Sigmoid colon (tissue), 7 donors: ENCODE data around the gene ASXL1. TPM values are rescaled to one million over a fixed set of nuclear protein-coding genes. Genes with fewer than 3 reads are reported as not detected.

ENCODE experiments used
- DNase-seq: peaks from one replicate; pipeline ENCODE4 v3.0.0-alpha.2; 2019
- H3K27ac ChIP-seq, 4 donors: fragments of 200-600 bp; sonication (generic); one replicate each; pipeline ENCODE4 v1.5.1; 2016 to 2019; ENCODE audit warnings: mild to moderate bottlenecking in 1 of 4
- H3K27me3 ChIP-seq, 3 donors: fragments of 200-600 bp; sonication (generic); one replicate each; pipeline ENCODE4 v1.5.1; 2019; ENCODE audit warnings: mild to moderate bottlenecking in 1 of 3
- H3K36me3 ChIP-seq, 4 donors: fragments of 200-600 bp; sonication (generic); one replicate each; pipeline ENCODE4 v1.5.1; 2016 to 2019
- H3K4me1 ChIP-seq, 4 donors: fragments of 200-600 bp; sonication (generic); one replicate each; pipeline ENCODE4 v1.5.1; 2017 to 2019
- H3K4me3 ChIP-seq, 4 donors: fragments of 200-600 bp; sonication (generic); one replicate each; pipeline ENCODE4 v1.5.1; 2017 to 2019; ENCODE audit warnings: mild to moderate bottlenecking in 2 of 4, moderate library complexity in 1 of 4
- H3K9me3 ChIP-seq, 4 donors: fragments of 200-600 bp in 3 of 4; sonication (generic) in 3 of 4; one replicate each; pipeline versions ENCODE4 v1.5.1 to v1.6.1; 2013 to 2019
- CTCF ChIP-seq, 4 experiments: fragments of 450-650 bp in 3 of 4; fragments of 200-600 bp in 1 of 4; IDR thresholded peaks; one replicate each; pipeline ENCODE4 v1.5.1; 2016 to 2019; ENCODE audit warnings: antibody characterized with exemption in 4 of 4, mild to moderate bottlenecking in 3 of 4, moderate library complexity in 2 of 4
- EP300 ChIP-seq, 4 donors: sonication (generic); formaldehyde crosslinking; IDR thresholded peaks; one replicate each; pipeline ENCODE4 v1.6.1; 2017; ENCODE audit warnings: antibody characterized with exemption in 4 of 4
- POLR2A ChIP-seq, 2 donors: fragments of 450-650 bp; IDR thresholded peaks; one replicate each; pipeline ENCODE4 v1.6.1; 2016; ENCODE audit warnings: antibody characterized with exemption in 2 of 2, mild to moderate bottlenecking in 2 of 2, moderate library complexity in 2 of 2
- POLR2AphosphoS5 ChIP-seq, 4 donors: sonication (generic); formaldehyde crosslinking; IDR thresholded peaks; one replicate each; pipeline ENCODE4 v1.6.1; 2017; ENCODE audit warnings: antibody characterized with exemption in 4 of 4
- WGBS, 2 donors: extraction: QIAGEN DNeasy Blood & Tissue Kit; methylation state at CpG; one replicate each; pipeline ENCODE4 v1.1.7; 2013; 5-methylcytosine and 5-hydroxymethylcytosine counted together
- intact Hi-C: fragments of 100-400 bp; cut with DNase I; formaldehyde crosslinking; loops from one replicate; pipeline ENCODE4 v1.15.1; 2023
- polyA plus RNA-seq, 3 donors: library from polyadenylated mRNA; stranded (reverse); fragments of 200-250 nt; gene quantifications; one replicate each; pipeline ENCODE4 v1.2.3, GENCODE V29; 2013
- total RNA-seq, 4 donors: library from RNA; depleted of rRNA; stranded (reverse); fragments of >200 nt; gene quantifications; one replicate each; pipeline ENCODE4 v1.1.0, GENCODE V29; 2016
- donor health status: healthy with polysubstance abuse.
- donor health status: Bipolar disorder and iron deficiency.
- donor health status: healthy.

The ASXL1 gene
- total and polyA plus RNA-seq, 7 donors = 6.0 to 102 (median 46.7) TPM

GRCh38 chr20:32440758-32441078, 82.6 kb downstream of the ASXL1 start:
- Histone ChIP-seq H3K4me3 (no peak overlapping the region), H3K27ac (no peak overlapping the region), H3K27me3 (no peaks in the 10 kb centered on the region), H3K36me3 (peaks cover 16 to 92% (median 29%) of the 10 kb centered on the region in 4 donors), H3K9me3 (no peaks in the 10 kb centered on the region), H3K4me1 (peaks cover 0 to 14% (median 5%) of the 10 kb centered on the region in 4 donors)
- intact Hi-C loops = no loop called here
- peak; percentile 20 for DNase-seq
- WGBS, 2 donors = 91 to 92% methylated on average over 4 of the region's 4 CpGs
- no peak for TF ChIP-seq POLR2AphosphoS5 (IDR thresholded peaks at IDR 0.05)
- no peak for TF ChIP-seq EP300 (IDR thresholded peaks at IDR 0.05)
- TF ChIP-seq POLR2A (IDR thresholded peaks at IDR 0.05) = no peak
- no peak for TF ChIP-seq CTCF (IDR thresholded peaks at IDR 0.05)

GRCh38 chr20:32441638-32442037, 83.5 kb downstream of the ASXL1 start:
- peaks cover 0 to 22% (median 14%) of the 10 kb centered on the region in 4 donors for H3K4me1 ChIP-seq
- TF ChIP-seq POLR2A (IDR thresholded peaks at IDR 0.05) = no peak
- no peak for TF ChIP-seq CTCF (IDR thresholded peaks at IDR 0.05)
- no peak for TF ChIP-seq POLR2AphosphoS5 (IDR thresholded peaks at IDR 0.05)
- TF ChIP-seq EP300 (IDR thresholded peaks at IDR 0.05) = no peak
- H3K27ac ChIP-seq = no peak overlapping the region
- intact Hi-C loops = no loop called here
- no peaks in the 10 kb centered on the region for H3K9me3 ChIP-seq
- no peak overlapping the region for H3K4me3 ChIP-seq
- H3K27me3 ChIP-seq = no peaks in the 10 kb centered on the region
- 91 to 94% methylated on average over 4 of the region's 4 CpGs for WGBS, 2 donors
- DNase-seq = peak; percentile 11
- peaks cover 15 to 91% (median 28%) of the 10 kb centered on the region in 4 donors for H3K36me3 ChIP-seq

GRCh38 chr20:32442630-32443373, 84.7 kb downstream of the ASXL1 start:
- Histone ChIP-seq H3K4me3 (no peak overlapping the region), H3K9me3 (no peaks in the 10 kb centered on the region), H3K4me1 (peaks cover 0 to 33% (median 24%) of the 10 kb centered on the region in 4 donors), H3K27me3 (no peaks in the 10 kb centered on the region), H3K27ac (no peak overlapping the region), H3K36me3 (peaks cover 11 to 90% (median 20%) of the 10 kb centered on the region in 4 donors)
- TF ChIP-seq POLR2AphosphoS5 (IDR thresholded peaks at IDR 0.05) (peak in 1 of 4 donors; percentile 7), EP300 (IDR thresholded peaks at IDR 0.05) (no peak)
- peak; percentile 14 for DNase-seq
- intact Hi-C loops = no loop called here
- WGBS, 2 donors = 73 to 79% methylated on average over 10 of the region's 10 CpGs

GRCh38 chr20:32443386-32443974, 85.3 kb downstream of the ASXL1 start:
- no peak for TF ChIP-seq EP300 (IDR thresholded peaks at IDR 0.05)
- peaks cover 11 to 83% (median 15%) of the 10 kb centered on the region in 4 donors for H3K36me3 ChIP-seq
- peaks cover 0 to 40% (median 31%) of the 10 kb centered on the region in 4 donors for H3K4me1 ChIP-seq
- H3K4me3 ChIP-seq = no peak overlapping the region
- WGBS, 2 donors = 79 to 82% methylated on average over 3 of the region's 3 CpGs
- intact Hi-C loops = no loop called here
- H3K27me3 ChIP-seq = no peaks in the 10 kb centered on the region
- H3K27ac ChIP-seq = no peak overlapping the region
- peak; percentile 43 for DNase-seq
- no peaks in the 10 kb centered on the region for H3K9me3 ChIP-seq

GRCh38 chr20:32444474-32445220, 86.5 kb downstream of the ASXL1 start:
- Histone ChIP-seq H3K27me3 (no peaks in the 10 kb centered on the region), H3K4me3 (no peak overlapping the region), H3K27ac (no peak overlapping the region), H3K36me3 (peaks cover 11 to 76% (median 16%) of the 10 kb centered on the region in 4 donors), H3K9me3 (no peaks in the 10 kb centered on the region), H3K4me1 (peaks cover 0 to 47% (median 43%) of the 10 kb centered on the region in 4 donors)
- intact Hi-C loops = no loop called here
- no peak for TF ChIP-seq CTCF (IDR thresholded peaks at IDR 0.05)
- TF ChIP-seq POLR2A (IDR thresholded peaks at IDR 0.05) = no peak
- no peak for TF ChIP-seq POLR2AphosphoS5 (IDR thresholded peaks at IDR 0.05)
- no peak for TF ChIP-seq EP300 (IDR thresholded peaks at IDR 0.05)
- DNase-seq = peak; percentile 22
- WGBS, 2 donors = 89 to 90% methylated on average over 7 of the region's 7 CpGs
